Measurements from ENCODE around the gene ELK4. TPM values are rescaled to one million over a fixed set of nuclear protein-coding genes. Genes with fewer than 3 reads are reported as not detected.

ELK4 gene
- total RNA-seq, 1 donor from 2014 or later, result 57.1 TPM

Other genes starting within 250 kb of the ELK4 start
- gene LEMD1, start 210.0 kb downstream of the ELK4 start, total RNA-seq (ENCODE audit: unreplicated experiment), result 3.0 TPM
- gene BLACAT1, start 176.0 kb downstream of the ELK4 start, total RNA-seq (ENCODE audit: unreplicated experiment), result 2.2 TPM
- 12.4 TPM for gene CDK18, start 127.3 kb downstream of the ELK4 start, total RNA-seq (ENCODE audit: unreplicated experiment)
- 9.2 TPM for gene SLC45A3, start 48.5 kb upstream of the ELK4 start, total RNA-seq (ENCODE audit: unreplicated experiment)
- gene NUCKS1, start 118.2 kb upstream of the ELK4 start, total RNA-seq (ENCODE audit: unreplicated experiment), result 170 TPM
- 19.4 TPM for gene RAB29, start 143.5 kb upstream of the ELK4 start, total RNA-seq (ENCODE audit: unreplicated experiment)
- gene SLC41A1, start 181.2 kb upstream of the ELK4 start, total RNA-seq (ENCODE audit: unreplicated experiment), result 35.2 TPM
- gene PM20D1, start 218.1 kb upstream of the ELK4 start, total RNA-seq (ENCODE audit: unreplicated experiment), result not detected

All from endothelial cell (in vitro differentiated cells).